Nephron progenitor cell (in vitro differentiated cells): ENCODE data around the gene IFI44L.

Source experiments
- DNase-seq: peaks from one replicate; pipeline ENCODE4 v3.0.0; 2021
- H3K27ac Mint-ChIP-seq: 2 replicates; pipeline ENCODE4 v1.8.0; 2021; ENCODE audit warnings: mild to moderate bottlenecking, moderate library complexity, mixed read lengths
- H3K27me3 Mint-ChIP-seq: 2 replicates; pipeline ENCODE4 v1.8.0; 2021; ENCODE audit warnings: mild to moderate bottlenecking, low read depth, mixed read lengths; ENCODE audit not compliant: poor library complexity
- H3K36me3 Mint-ChIP-seq: 2 replicates; pipeline ENCODE4 v1.8.0; 2021; ENCODE audit warnings: low read depth, mixed read lengths
- H3K4me1 Mint-ChIP-seq: 2 replicates; pipeline ENCODE4 v1.8.0; 2021; ENCODE audit warnings: mixed read lengths
- H3K4me3 Mint-ChIP-seq: 2 replicates; pipeline ENCODE4 v1.8.0; 2021; ENCODE audit warnings: mild to moderate bottlenecking, moderate library complexity, mixed read lengths
- H3K9me3 Mint-ChIP-seq: 2 replicates; pipeline ENCODE4 v1.8.0; 2021; ENCODE audit warnings: mild to moderate bottlenecking, moderate library complexity, mixed read lengths
- CTCF ChIP-seq: fragments of 200-600 bp; sonication (generic); IDR thresholded peaks from 2 replicates; pipeline ENCODE4 v1.5.0; 2021; ENCODE audit warnings: antibody characterized with exemption

The IFI44L gene

GRCh38 chr1:78622548-78622947, 2.3 kb downstream of the IFI44L start:
- DNase-seq: no peak
- Mint-ChIP-seq H3K9me3 (no peaks in the 10 kb centered on the region), H3K4me1 (peaks cover 6% of the 10 kb centered on the region), H3K36me3 (no peaks in the 10 kb centered on the region), H3K4me3 (no peak overlapping the region), H3K27ac (no peak overlapping the region), H3K27me3 (peaks cover 7% of the 10 kb centered on the region)
- TF ChIP-seq CTCF: no peak

GRCh38 chr1:78624035-78624434, 3.8 kb downstream of the IFI44L start:
- Mint-ChIP-seq H3K36me3 (no peaks in the 10 kb centered on the region), H3K9me3 (no peaks in the 10 kb centered on the region), H3K27ac (no peak overlapping the region), H3K4me1 (peaks cover 6% of the 10 kb centered on the region), H3K27me3 (peaks cover 7% of the 10 kb centered on the region), H3K4me3 (no peak overlapping the region)
- TF ChIP-seq CTCF: no peak
- no peak for DNase-seq

- TF ChIP-seq CTCF: no peak
- Mint-ChIP-seq H3K9me3 (no peaks in the 10 kb centered on the region), H3K27me3 (peaks cover 3% of the 10 kb centered on the region), H3K4me3 (no peak overlapping the region), H3K36me3 (no peaks in the 10 kb centered on the region), H3K4me1 (no peaks in the 10 kb centered on the region), H3K27ac (no peak overlapping the region)
- DNase-seq: no peak
Measured at GRCh38 chr1:78627321-78627720, 7.1 kb downstream of the IFI44L start.

GRCh38 chr1:78630600-78630999, 10.4 kb downstream of the IFI44L start:
- no peak for TF ChIP-seq CTCF
- Mint-ChIP-seq H3K27me3 (no peaks in the 10 kb centered on the region), H3K4me1 (no peaks in the 10 kb centered on the region), H3K9me3 (no peaks in the 10 kb centered on the region), H3K36me3 (no peaks in the 10 kb centered on the region), H3K27ac (no peak overlapping the region), H3K4me3 (no peak overlapping the region)
- no peak for DNase-seq

GRCh38 chr1:78633209-78633608, 13.0 kb downstream of the IFI44L start:
- Mint-ChIP-seq H3K27me3 (peaks cover 8% of the 10 kb centered on the region), H3K4me1 (no peaks in the 10 kb centered on the region), H3K4me3 (no peak overlapping the region), H3K9me3 (no peaks in the 10 kb centered on the region), H3K27ac (no peak overlapping the region), H3K36me3 (no peaks in the 10 kb centered on the region)
- no peak for DNase-seq
- TF ChIP-seq CTCF: no peak

GRCh38 chr1:78640462-78640861, 20.2 kb downstream of the IFI44L start:
- H3K9me3 Mint-ChIP-seq: no peaks in the 10 kb centered on the region
- H3K4me3 Mint-ChIP-seq: no peak overlapping the region
- H3K4me1 Mint-ChIP-seq: no peaks in the 10 kb centered on the region

More at GRCh38 chr1:78640462-78640861, 20.2 kb downstream of the IFI44L start:
- TF ChIP-seq CTCF: no peak
- H3K27me3 Mint-ChIP-seq: peaks cover 16% of the 10 kb centered on the region
- no peak for DNase-seq
- H3K27ac Mint-ChIP-seq: no peak overlapping the region
- no peaks in the 10 kb centered on the region for H3K36me3 Mint-ChIP-seq
